ENCODE measurements around the gene ANKRD34B.

ANKRD34B gene

GRCh38 chr5:80569086-80569960, 757 bp downstream of the ANKRD34B start:
- no peak for DNase-seq (ENCODE audit: low read depth, low spot score)

GRCh38 chr5:80568251-80568650, 1.8 kb downstream of the ANKRD34B start:
- DNase-seq (ENCODE audit: low read depth, low spot score) = no peak

- DNase-seq (ENCODE audit: low read depth, low spot score) = no peak
These were observed 3.3 kb downstream of the ANKRD34B start for GRCh38 chr5:80566711-80567259.

- no peak for DNase-seq (ENCODE audit: low read depth, low spot score)
These were observed 4.8 kb downstream of the ANKRD34B start for GRCh38 chr5:80565330-80565729.

DNA sequence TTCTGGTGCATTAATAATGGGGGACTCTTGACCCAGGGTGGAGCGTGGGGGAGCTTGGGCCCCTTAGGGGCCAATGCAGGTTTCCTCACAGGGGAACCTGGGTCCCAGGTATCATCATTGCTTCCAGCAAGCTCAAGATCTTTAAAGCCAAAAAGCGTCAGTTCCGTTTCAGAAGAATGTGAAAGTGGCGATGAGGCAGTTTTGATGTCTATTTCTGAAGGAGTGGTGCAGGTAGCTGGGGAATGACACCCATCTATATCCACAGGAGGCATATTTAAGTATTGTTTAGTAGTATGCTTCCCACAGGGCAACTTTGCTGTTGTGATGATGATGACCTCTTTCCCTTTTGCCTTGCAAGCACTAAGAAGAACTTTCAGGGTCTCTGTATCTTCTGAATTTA, 10.8 kb downstream of the ANKRD34B start:
- no peak for DNase-seq (ENCODE audit: low read depth, low spot score)

DNA sequence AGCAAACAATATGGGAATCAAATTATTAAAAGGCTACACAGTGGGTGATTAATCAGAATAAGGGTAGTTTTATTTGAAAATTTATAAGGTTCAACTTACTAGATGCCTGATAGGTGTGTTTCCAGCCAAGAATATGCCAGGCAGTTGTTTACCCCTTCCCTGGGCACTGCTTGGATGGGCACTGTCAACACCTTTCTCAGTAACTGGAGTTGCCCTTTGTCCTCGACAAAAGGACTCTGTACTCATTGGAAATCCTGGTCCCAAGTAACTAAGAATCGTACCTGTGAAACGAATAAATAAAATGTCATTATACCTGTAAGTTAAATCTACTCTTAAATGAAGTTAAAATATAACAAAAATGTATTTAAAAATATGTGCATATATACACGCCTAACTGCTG, 15.0 kb downstream of the ANKRD34B start:
- DNase-seq (ENCODE audit: low read depth, low spot score) = no peak

GRCh38 chr5:80554646-80555045, 15.4 kb downstream of the ANKRD34B start:
- no peak for DNase-seq (ENCODE audit: low read depth, low spot score)

- no peak for DNase-seq (ENCODE audit: low read depth, low spot score)
These were observed 28.7 kb downstream of the ANKRD34B start for GRCh38 chr5:80541392-80541791.

GRCh38 chr5:80540691-80541090, 29.4 kb downstream of the ANKRD34B start:
- DNase-seq (ENCODE audit: low read depth, low spot score) = no peak

DNA sequence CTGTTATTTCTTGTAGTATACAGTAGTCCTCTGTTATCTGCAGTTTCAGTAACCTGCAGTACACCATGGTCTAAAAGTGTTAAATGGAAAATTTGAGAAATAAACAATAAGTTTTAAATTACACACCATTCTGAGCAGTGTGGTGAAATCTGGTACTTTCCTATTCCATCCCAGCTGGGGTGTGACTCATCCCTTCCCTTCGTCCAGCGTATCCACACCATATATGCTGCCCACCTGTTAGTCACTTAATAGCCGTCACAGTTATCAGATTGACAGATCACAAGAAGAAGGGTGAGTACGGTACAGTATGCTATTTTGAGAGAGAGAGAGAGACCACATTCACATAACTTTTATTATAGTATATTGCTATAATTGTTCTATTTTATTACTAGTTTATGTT, 53.3 kb downstream of the ANKRD34B start:
- DNase-seq (ENCODE audit: low read depth, low spot score) = no peak

- no peak for DNase-seq (ENCODE audit: low read depth, low spot score)
These were observed 60.7 kb downstream of the ANKRD34B start for GRCh38 chr5:80509362-80509761.

DNA sequence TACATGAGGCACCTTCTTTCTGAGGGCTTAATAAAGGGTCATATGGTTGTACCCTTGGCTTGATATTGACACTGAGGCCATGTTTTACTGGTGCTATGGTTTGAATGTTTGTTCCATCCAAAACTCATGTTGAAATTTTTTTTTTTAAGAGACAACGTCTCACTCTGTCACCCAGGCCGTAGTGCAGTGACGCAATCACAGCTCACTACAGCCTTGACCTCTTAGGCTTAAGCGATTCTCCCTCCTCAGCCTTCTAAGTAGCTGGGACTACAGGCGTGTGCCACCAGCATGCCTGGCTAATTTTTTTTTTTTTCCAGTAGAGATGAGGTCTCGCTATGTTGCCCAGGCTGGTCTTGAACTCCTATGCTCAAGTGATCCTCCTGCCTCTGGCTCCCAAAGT, 61.2 kb downstream of the ANKRD34B start:
- DNase-seq (ENCODE audit: low read depth, low spot score) = no peak

DNA sequence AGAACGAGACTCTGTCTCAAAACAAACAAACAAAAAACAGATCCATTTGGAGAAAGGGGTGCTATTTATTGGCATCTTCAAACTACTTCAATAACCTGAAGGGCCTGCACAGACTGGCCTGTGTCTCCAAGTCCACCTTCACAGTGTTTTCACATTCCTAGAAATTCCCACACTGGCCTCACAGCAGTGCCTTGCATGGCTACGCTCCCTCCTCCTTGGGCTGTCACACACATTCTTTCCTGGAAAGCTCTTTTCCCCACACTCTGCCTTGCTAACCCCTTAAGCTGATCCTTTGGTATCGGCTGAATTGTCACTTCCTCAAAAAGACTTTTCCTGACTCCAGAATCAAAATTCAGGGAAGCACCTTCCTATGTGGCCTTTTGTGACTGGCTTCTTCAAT, 62.4 kb downstream of the ANKRD34B start:
- no peak for DNase-seq (ENCODE audit: low read depth, low spot score)
